ENCODE measurements around the gene UNC93A. TPM values are rescaled to one million over a fixed set of nuclear protein-coding genes. Genes with fewer than 3 reads are reported as not detected.
"Not testable (repeated sequence)": the region's sequence is repeated elsewhere in the genome, so short reads cannot be mapped to it uniquely, and the experiment has no call there.

Gene UNC93A
- total and polyA plus RNA-seq, 5 donors = not detected

- Histone ChIP-seq H3K4me1 (ENCODE audit: control insufficient read depth, insufficient read depth, low read length) (no peaks in the 10 kb centered on the region), H3K9me3 (ENCODE audit: control insufficient read depth, low read length) (no peaks in the 10 kb centered on the region), H3K4me3 (ENCODE audit: low read length) (no peak overlapping the region), H3K27ac (ENCODE audit: low read length) (no peak overlapping the region), H3K27me3 (ENCODE audit: control insufficient read depth, insufficient read depth) (no peaks in the 10 kb centered on the region)
- DNase-seq (no peak), ATAC-seq (no peak)
- WGBS = 44% methylated on average over 19 of the region's 19 CpGs
- intact Hi-C loops (cut with DNase I) = loop anchor here in 1 of 4 donors (10.0 kb wide), 1 partner anchor 115 kb away; no protein-coding TSS in a partner anchor
Measured at GRCh38 chr6:167349631-167350274, 58.6 kb downstream of the UNC93A start.

GRCh38 chr6:167350275-167350696 is 59.2 kb downstream of the UNC93A start:
- Histone ChIP-seq H3K4me1 (ENCODE audit: control insufficient read depth, insufficient read depth, low read length) (no peaks in the 10 kb centered on the region), H3K4me3 (ENCODE audit: low read length) (no peak overlapping the region), H3K27ac (ENCODE audit: low read length) (no peak overlapping the region), H3K9me3 (ENCODE audit: control insufficient read depth, low read length) (no peaks in the 10 kb centered on the region), H3K27me3 (ENCODE audit: control insufficient read depth, insufficient read depth) (no peaks in the 10 kb centered on the region)
- peak; percentile 22 to 52 (median 33) for DNase-seq
- 16% methylated on average over 22 of the region's 22 CpGs for whole genome bisulfite sequencing
- intact Hi-C loops (cut with DNase I) = loop anchor here in 1 of 4 donors (10.0 kb wide), 1 partner anchor 115 kb away; no protein-coding TSS in a partner anchor
- ATAC-seq = peak; percentile 15 to 75

- Histone ChIP-seq H3K9me3 (ENCODE audit: control insufficient read depth, low read length) (no peaks in the 10 kb centered on the region), H3K4me3 (ENCODE audit: low read length) (peak overlapping the region; percentile 41), H3K27ac (ENCODE audit: low read length) (peak overlapping the region; percentile 21), H3K4me1 (ENCODE audit: control insufficient read depth, insufficient read depth, low read length) (no peaks in the 10 kb centered on the region), H3K27me3 (ENCODE audit: control insufficient read depth, insufficient read depth) (no peaks in the 10 kb centered on the region)
- intact Hi-C loops (cut with DNase I) = loop anchor here in 1 of 4 donors (10.0 kb wide), 1 partner anchor 116 kb away; no protein-coding TSS in a partner anchor
- 1% methylated on average over 62 of the region's 62 CpGs for WGBS
- ATAC-seq (peak; percentile 81 to 86), DNase-seq (peak; percentile 56 to 84 (median 81))
Measured at GRCh38 chr6:167350731-167351655, 59.9 kb downstream of the UNC93A start.

- intact Hi-C loops (cut with DNase I) = loop anchor here in 1 of 4 donors (10.0 kb wide), 1 partner anchor 117 kb away; no protein-coding TSS in a partner anchor
- peak overlapping the region; percentile 41 for H3K4me3 ChIP-seq (ENCODE audit: low read length)
- no peaks in the 10 kb centered on the region for H3K4me1 ChIP-seq (ENCODE audit: control insufficient read depth, insufficient read depth, low read length)
- DNase-seq = no peak
- no peak overlapping the region for H3K27ac ChIP-seq (ENCODE audit: low read length)
- H3K9me3 ChIP-seq (ENCODE audit: control insufficient read depth, low read length) = no peaks in the 10 kb centered on the region
- WGBS = 61% methylated on average over 13 of the region's 13 CpGs
- H3K27me3 ChIP-seq (ENCODE audit: control insufficient read depth, insufficient read depth) = no peaks in the 10 kb centered on the region
- no peak for ATAC-seq
Measured at GRCh38 chr6:167351656-167352345, 60.7 kb downstream of the UNC93A start.

GRCh38 chr6:167356874-167357273 is 65.8 kb downstream of the UNC93A start:
- H3K4me1 ChIP-seq (ENCODE audit: control insufficient read depth, insufficient read depth, low read length) = no peaks in the 10 kb centered on the region
- ATAC-seq = no peak
- no peak overlapping the region for H3K4me3 ChIP-seq (ENCODE audit: low read length)
- no peaks in the 10 kb centered on the region for H3K9me3 ChIP-seq (ENCODE audit: control insufficient read depth, low read length)
- 84% methylated on average over 3 of the region's 3 CpGs for WGBS
- H3K27ac ChIP-seq (ENCODE audit: low read length) = no peak overlapping the region
- no peaks in the 10 kb centered on the region for H3K27me3 ChIP-seq (ENCODE audit: control insufficient read depth, insufficient read depth)
- intact Hi-C loops (cut with DNase I) = loop anchor here in 1 of 4 donors (10.0 kb wide), 1 partner anchor 122 kb away; no protein-coding TSS in a partner anchor
- DNase-seq = no peak

- not testable (repeated sequence) for H3K27me3 ChIP-seq (ENCODE audit: control insufficient read depth, insufficient read depth); H3K4me3 ChIP-seq (ENCODE audit: low read length); H3K4me1 ChIP-seq (ENCODE audit: control insufficient read depth, insufficient read depth, low read length); H3K27ac ChIP-seq (ENCODE audit: low read length); H3K9me3 ChIP-seq (ENCODE audit: control insufficient read depth, low read length); DNase-seq; ATAC-seq
- intact Hi-C loops (cut with DNase I) = loop anchor here in 1 of 4 donors (10.0 kb wide), 1 partner anchor 124 kb away; no protein-coding TSS in a partner anchor
- 49% methylated on average over 3 of the region's 11 CpGs for WGBS
Measured at GRCh38 chr6:167358394-167358793, 67.3 kb downstream of the UNC93A start.

GRCh38 chr6:167361170-167361569 is 70.1 kb downstream of the UNC93A start:
- DNase-seq; H3K9me3 ChIP-seq (ENCODE audit: control insufficient read depth, low read length); intact Hi-C loops (cut with DNase I); H3K4me1 ChIP-seq (ENCODE audit: control insufficient read depth, insufficient read depth, low read length); H3K27me3 ChIP-seq (ENCODE audit: control insufficient read depth, insufficient read depth); ATAC-seq; H3K4me3 ChIP-seq (ENCODE audit: low read length); H3K27ac ChIP-seq (ENCODE audit: low read length): not testable (repeated sequence)
- 62% methylated on average over 1 of the region's 1 CpG for WGBS

Other genes with a start within 250 kb of the UNC93A start
- not detected for gene CCR6, start 168.2 kb upstream of the UNC93A start, total RNA-seq
- gene CCR6, start 168.2 kb upstream of the UNC93A start, polyA plus RNA-seq = not detected
- not detected for gene GPR31, start 133.3 kb upstream of the UNC93A start, total RNA-seq
- gene GPR31, start 133.3 kb upstream of the UNC93A start, polyA plus RNA-seq = not detected
- gene TTLL2, start 33.8 kb downstream of the UNC93A start, total RNA-seq = not detected
- not detected for gene TTLL2, start 33.8 kb downstream of the UNC93A start, polyA plus RNA-seq

All from right cardiac atrium (tissue), 5 donors.